Measurements from ENCODE around the gene NEK1. TPM values are rescaled to one million over a fixed set of nuclear protein-coding genes. Genes with fewer than 3 reads are reported as not detected.

NEK1 gene
- total and polyA plus RNA-seq, 2 donors (not counting 1 experiment from before 2014, with no cell fraction given) = 3.3 to 21.4 TPM

- Histone ChIP-seq H3K27me3 (replicated peaks in 1 of 4; ENCODE audit: control extremely low read depth in 1 of 4, control insufficient read depth in 3 of 4, insufficient read depth in 4 of 4, low read length in 3 of 4) (no peaks in the 10 kb centered on the region), H4K20me1 (ENCODE audit: control insufficient read depth, insufficient read depth, low read length, poor library complexity, severe bottlenecking) (peaks cover 4% of the 10 kb centered on the region), H3K9me3 (ENCODE audit: control extremely low read depth in 1 of 3, control insufficient read depth in 2 of 3, insufficient read depth in 1 of 3, low read length in 2 of 3) (no peaks in the 10 kb centered on the region), H3K4me3 (ENCODE audit: control extremely low read depth in 1 of 5, extremely low read depth in 1 of 5, insufficient read depth in 1 of 5, low read depth in 2 of 5, low read length in 4 of 5) (no peak overlapping the region), H3K9ac (ENCODE audit: low read length) (no peak overlapping the region), H3K4me1 (ENCODE audit: control insufficient read depth in 2 of 2, insufficient read depth in 2 of 2, low read length in 2 of 2) (no peaks in the 10 kb centered on the region), H2AFZ (ENCODE audit: insufficient read depth, low read depth, low read length, poor library complexity, severe bottlenecking) (no peak overlapping the region), H3K4me2 (replicated peaks; ENCODE audit: low read depth, low read length, poor library complexity, severe bottlenecking) (no peak overlapping the region), H3K36me3 (replicated peaks in 1 of 2; ENCODE audit: control extremely low read depth in 1 of 2, control insufficient read depth in 1 of 2, extremely low read depth in 1 of 2, insufficient read depth in 2 of 2, low read length in 1 of 2) (peaks cover 10 to 32% of the 10 kb centered on the region in 2 experiments), H3K79me2 (ENCODE audit: control insufficient read depth, insufficient read depth, low read length) (peaks cover 14% of the 10 kb centered on the region), H3K27ac (ENCODE audit: low read length in 2 of 2) (no peak overlapping the region)
- intact Hi-C loops (cut with micrococcal nuclease) = no loop called here
- ATAC-seq (ENCODE audit: low read depth) (no peak), DNase-seq (no peak)
- H3K4me3 Mint-ChIP-seq = no peak overlapping the region
- H3K9me3 Mint-ChIP-seq (ENCODE audit: insufficient read depth) = no peaks in the 10 kb centered on the region
- TF ChIP-seq CTCF (IDR thresholded peaks at IDR 0.05) (no peak), EZH2 (IDR thresholded peaks at IDR 0.05; ENCODE audit: borderline replicate concordance, insufficient read depth, low read depth, low read length, poor library complexity, severe bottlenecking) (no peak)
- POLR2A ChIA-PET = no interaction called here
- H3K27me3 Mint-ChIP-seq = no peaks in the 10 kb centered on the region
- H3K4me1 Mint-ChIP-seq = no peaks in the 10 kb centered on the region
- H3K27ac Mint-ChIP-seq = no peak overlapping the region
- CTCF ChIA-PET = interaction anchor here (1.0 kb wide), 2 partner anchors 13 to 27 kb away, joined by 3 read pairs; no protein-coding TSS in a partner anchor
These were observed 28.0 kb upstream of the NEK1 start for GRCh38 chr4:169640261-169640870.

- DNase-seq (no peak), ATAC-seq (ENCODE audit: low read depth) (no peak)
- Histone ChIP-seq H3K36me3 (replicated peaks in 1 of 2; ENCODE audit: control extremely low read depth in 1 of 2, control insufficient read depth in 1 of 2, extremely low read depth in 1 of 2, insufficient read depth in 2 of 2, low read length in 1 of 2) (peaks cover 3 to 21% of the 10 kb centered on the region in 2 experiments), H3K4me3 (ENCODE audit: control extremely low read depth in 1 of 5, extremely low read depth in 1 of 5, insufficient read depth in 1 of 5, low read depth in 2 of 5, low read length in 4 of 5) (no peak overlapping the region), H3K9ac (ENCODE audit: low read length) (no peak overlapping the region), H2AFZ (ENCODE audit: insufficient read depth, low read depth, low read length, poor library complexity, severe bottlenecking) (no peak overlapping the region), H3K4me1 (ENCODE audit: control insufficient read depth in 2 of 2, insufficient read depth in 2 of 2, low read length in 2 of 2) (no peaks in the 10 kb centered on the region), H3K27me3 (replicated peaks in 1 of 4; ENCODE audit: control extremely low read depth in 1 of 4, control insufficient read depth in 3 of 4, insufficient read depth in 4 of 4, low read length in 3 of 4) (no peaks in the 10 kb centered on the region), H3K9me3 (ENCODE audit: control extremely low read depth in 1 of 3, control insufficient read depth in 2 of 3, insufficient read depth in 1 of 3, low read length in 2 of 3) (no peaks in the 10 kb centered on the region), H3K27ac (ENCODE audit: low read length in 2 of 2) (no peak overlapping the region), H4K20me1 (ENCODE audit: control insufficient read depth, insufficient read depth, low read length, poor library complexity, severe bottlenecking) (peaks cover 2% of the 10 kb centered on the region), H3K79me2 (ENCODE audit: control insufficient read depth, insufficient read depth, low read length) (peaks cover 31% of the 10 kb centered on the region), H3K4me2 (replicated peaks; ENCODE audit: low read depth, low read length, poor library complexity, severe bottlenecking) (no peak overlapping the region)
- no peak overlapping the region for H3K27ac Mint-ChIP-seq
- peaks cover 2% of the 10 kb centered on the region for H3K4me1 Mint-ChIP-seq
- no peaks in the 10 kb centered on the region for H3K27me3 Mint-ChIP-seq
- intact Hi-C loops (cut with micrococcal nuclease) = no loop called here
- ChIA-PET POLR2A (no interaction called here), CTCF (no interaction called here)
- no peaks in the 10 kb centered on the region for H3K9me3 Mint-ChIP-seq (ENCODE audit: insufficient read depth)
- H3K4me3 Mint-ChIP-seq = no peak overlapping the region
- 100% methylated on average over 1 of the region's 1 CpG for WGBS (ENCODE audit: insufficient coverage)
- TF ChIP-seq EZH2 (IDR thresholded peaks at IDR 0.05; ENCODE audit: borderline replicate concordance, insufficient read depth, low read depth, low read length, poor library complexity, severe bottlenecking) (no peak), CTCF (IDR thresholded peaks at IDR 0.05) (no peak)
These were observed 22.6 kb upstream of the NEK1 start for GRCh38 chr4:169634975-169635374.

Data from B cell (primary cell).